Measurements from ENCODE around the gene GPRASP1.
"Not testable (repeated sequence)": the region's sequence is repeated elsewhere in the genome, so short reads cannot be mapped to it uniquely, and the experiment has no call there.

Gene GPRASP1, protein sequence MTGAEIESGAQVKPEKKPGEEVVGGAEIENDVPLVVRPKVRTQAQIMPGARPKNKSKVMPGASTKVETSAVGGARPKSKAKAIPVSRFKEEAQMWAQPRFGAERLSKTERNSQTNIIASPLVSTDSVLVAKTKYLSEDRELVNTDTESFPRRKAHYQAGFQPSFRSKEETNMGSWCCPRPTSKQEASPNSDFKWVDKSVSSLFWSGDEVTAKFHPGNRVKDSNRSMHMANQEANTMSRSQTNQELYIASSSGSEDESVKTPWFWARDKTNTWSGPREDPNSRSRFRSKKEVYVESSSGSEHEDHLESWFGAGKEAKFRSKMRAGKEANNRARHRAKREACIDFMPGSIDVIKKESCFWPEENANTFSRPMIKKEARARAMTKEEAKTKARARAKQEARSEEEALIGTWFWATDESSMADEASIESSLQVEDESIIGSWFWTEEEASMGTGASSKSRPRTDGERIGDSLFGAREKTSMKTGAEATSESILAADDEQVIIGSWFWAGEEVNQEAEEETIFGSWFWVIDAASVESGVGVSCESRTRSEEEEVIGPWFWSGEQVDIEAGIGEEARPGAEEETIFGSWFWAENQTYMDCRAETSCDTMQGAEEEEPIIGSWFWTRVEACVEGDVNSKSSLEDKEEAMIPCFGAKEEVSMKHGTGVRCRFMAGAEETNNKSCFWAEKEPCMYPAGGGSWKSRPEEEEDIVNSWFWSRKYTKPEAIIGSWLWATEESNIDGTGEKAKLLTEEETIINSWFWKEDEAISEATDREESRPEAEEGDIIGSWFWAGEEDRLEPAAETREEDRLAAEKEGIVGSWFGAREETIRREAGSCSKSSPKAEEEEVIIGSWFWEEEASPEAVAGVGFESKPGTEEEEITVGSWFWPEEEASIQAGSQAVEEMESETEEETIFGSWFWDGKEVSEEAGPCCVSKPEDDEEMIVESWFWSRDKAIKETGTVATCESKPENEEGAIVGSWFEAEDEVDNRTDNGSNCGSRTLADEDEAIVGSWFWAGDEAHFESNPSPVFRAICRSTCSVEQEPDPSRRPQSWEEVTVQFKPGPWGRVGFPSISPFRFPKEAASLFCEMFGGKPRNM (N-terminal part only)

DNA sequence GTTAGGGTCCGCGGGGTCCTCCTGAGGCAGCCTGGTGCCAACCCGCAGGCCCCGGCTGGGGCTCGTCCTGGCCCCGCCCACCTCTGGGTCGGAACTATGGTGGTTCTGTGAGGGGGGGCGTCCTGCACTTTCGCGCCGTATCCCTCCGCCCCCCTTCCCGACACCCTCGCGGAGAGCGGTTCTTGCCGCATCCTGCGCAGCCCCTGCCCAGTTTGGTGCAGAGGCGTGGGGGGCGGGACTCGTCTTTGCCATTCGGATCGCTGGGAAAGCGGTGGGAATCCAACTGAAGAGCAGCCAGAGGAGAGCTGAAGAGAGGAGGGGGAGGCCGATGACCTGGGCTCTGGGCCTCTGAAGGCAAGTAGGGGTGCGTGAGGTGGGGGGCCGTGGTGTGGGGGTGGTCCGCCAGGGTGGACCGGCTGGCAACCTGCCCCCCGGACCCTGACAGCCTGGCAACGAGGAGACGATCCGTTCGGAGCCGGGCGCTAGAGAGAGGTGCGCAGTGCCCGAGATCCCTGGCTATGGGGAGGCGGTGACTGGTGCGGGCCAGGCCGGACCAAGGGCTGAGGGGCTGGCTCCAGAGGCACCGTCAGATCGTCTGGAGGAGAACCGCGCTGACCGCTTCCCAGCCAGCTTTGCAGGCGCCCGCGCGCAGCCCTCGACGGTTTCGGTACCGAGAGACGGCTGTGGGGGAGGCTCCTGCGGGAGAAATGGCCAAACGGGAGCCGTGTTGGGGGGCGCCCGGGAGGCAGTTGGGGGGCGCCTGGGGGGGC is at the start of gene GPRASP1:
Gene GPRASP1, plus strand, starts transcription at position 242 of the 770 bp plus-strand sequence. CDS start 2,431 bp downstream, outside the sequence.
- peak; percentile 5 for DNase-seq

DNA sequence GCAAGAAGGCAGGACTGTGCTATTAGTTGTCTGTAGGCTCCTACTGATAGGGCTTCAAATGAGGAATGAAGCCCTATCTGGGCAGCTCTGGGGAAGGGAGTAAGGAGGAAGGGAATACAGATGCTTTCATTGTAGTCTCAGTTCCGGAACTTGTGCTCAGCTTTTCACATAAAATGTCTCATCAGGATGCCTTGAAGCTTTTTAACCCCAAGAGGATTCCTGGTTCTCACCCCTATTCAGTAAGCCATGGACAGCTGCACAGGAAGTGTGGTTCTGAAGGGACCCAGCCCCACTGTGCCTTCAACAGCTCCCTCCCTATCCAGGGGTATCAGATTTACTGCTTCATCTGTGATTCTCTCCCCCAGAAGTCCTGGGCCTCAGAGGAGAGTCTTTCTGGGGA is 47.0 kb upstream of the GPRASP1 start:
- DNase-seq, result no peak

DNA sequence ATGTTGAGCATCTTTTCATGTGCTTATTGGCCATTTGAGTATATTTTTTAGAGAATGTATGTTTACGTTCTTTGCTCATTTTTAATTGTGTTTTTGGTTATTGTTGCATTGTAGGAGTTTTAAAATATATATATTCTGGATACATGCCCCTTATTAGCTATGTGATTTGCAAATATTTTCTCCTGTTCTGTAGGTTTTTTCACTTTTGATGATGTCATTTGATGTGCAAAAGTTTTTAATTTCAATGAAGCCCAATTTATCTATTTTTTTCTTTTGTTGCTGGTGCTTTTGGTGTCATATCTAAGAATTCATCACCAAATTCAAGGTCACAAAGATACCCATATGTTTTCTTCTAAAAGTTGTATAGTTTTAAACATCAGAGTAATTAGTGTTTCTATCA is 45.2 kb upstream of the GPRASP1 start:
- no peak for DNase-seq

DNA sequence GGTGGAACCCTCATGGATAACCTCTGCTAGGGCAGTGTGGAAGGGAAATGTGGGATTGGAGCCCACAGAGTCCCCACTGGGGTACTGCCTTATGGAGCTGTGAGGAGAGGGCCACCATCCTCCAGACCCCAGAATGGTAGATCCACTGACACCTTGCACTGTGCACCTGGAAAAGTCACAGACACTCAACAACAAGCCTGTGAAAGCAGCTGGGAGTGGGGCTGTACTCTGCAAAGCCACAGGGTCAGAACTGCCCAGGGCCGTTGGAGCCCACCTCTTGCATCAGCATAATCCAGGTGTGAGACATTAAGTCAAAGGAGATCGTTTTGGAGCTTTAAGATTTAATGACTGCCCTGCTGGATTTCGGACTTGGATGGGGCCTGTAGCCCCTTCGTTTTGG is 40.4 kb upstream of the GPRASP1 start:
- no peak for DNase-seq

DNA sequence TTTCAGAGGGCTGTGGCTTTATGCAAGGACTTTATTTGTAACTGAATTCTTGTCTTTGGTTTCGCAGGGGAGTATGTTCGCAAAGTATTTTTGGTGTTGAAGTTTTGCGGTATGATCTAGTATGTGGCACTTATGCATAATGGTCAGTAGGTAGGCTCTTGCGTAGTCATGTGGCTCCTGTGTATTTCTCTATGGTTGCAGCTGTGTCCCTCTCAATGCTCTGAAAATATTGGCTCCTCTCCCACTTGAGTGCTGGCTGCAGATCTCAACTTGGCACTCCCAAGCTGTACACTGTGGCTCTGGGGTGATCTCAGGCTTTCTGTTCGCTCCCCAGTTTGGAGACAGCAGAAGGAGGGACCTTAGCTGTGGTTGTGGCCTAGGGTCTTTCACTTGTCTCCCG is 27.2 kb upstream of the GPRASP1 start:
- DNase-seq, result no peak

DNA sequence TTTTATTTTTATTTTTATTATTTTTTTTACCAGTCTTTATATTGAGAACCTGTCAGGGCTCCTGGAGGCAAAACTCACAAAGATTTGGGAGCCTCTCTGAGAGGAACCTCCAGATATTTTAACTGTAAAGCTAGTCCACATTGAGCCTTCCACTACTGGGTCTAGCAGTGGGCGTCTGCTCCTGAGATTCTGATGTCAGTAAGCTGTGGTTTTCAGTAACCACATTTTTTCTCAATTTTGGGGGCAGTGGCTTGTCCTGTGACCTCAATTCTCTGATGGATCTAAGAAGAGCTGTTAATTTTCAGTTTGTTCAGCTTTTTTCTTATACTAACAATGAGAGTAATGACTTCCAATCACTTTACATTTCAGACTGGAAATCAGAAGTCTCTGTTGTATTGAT is 23.6 kb upstream of the GPRASP1 start:
- DNase-seq, result peak; percentile 41

DNA sequence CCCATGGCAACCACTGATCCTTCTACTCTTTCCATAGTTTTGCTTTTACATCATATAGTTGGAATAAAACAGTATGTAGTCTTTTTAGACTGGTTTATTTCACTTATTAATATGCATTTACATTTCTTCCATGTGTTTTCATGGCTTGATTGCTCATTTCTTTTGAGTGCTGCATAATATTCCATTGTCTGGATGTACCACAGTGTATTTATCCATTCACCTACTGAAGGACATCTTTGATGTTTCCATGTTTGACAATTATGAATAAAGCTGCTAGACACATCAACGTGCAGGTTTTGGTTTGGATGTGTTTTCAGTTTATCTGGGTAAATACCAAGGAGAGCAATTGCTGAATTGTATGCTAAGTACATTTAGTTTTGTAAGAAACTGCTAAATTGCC is 13.7 kb upstream of the GPRASP1 start:
- no peak for DNase-seq

DNA sequence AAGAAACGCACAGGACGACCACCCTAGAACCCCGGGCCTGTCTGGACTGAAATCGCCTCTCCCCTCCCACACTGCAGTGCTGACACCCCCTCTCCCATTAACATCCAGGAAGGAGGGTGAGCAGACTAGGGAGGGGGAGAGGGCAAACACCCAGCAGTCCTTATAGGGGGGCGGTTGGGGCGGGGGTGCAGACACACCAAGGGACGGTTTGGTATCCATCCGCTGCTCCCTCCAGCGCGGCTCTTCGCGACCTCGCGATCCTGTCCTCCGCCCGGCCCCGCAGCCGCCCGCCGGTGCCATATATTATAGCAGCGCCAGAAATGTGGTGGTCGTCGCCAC is 411 bp upstream of the GPRASP1 start:
- no peak for DNase-seq

DNA sequence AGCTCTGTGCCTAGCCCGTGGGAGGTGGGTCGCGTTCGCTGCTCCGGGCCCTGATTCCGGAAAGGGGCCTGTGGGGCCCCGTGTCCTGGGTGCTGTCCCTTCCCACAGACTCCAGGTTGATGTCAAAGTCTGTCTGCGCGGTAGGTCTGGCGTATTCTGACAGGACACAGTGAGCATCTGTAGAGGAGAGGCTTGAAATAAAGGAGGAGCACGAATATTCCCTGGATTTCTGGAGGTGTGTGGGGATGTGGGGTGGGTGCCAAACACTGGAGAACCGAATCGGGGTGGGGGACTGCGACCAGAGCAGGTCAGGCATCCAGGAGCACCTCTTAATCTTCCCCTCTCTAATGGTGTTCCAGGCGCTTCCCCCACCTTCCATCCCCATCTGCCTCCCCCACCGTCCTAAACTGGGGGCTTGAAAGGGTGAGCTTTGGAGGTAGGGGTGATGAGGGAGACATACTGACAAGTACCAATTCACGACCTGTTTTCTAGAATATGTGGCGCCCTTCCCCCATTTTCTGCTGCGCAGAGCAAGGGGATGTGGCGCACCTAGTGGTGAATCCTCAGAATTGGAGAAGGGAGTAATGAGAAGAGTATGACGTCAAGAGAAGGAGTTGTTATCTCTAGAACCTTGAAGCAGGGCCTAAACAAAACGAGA is 877 bp downstream of the GPRASP1 start:
- DNase-seq, result peak; percentile 15

DNA sequence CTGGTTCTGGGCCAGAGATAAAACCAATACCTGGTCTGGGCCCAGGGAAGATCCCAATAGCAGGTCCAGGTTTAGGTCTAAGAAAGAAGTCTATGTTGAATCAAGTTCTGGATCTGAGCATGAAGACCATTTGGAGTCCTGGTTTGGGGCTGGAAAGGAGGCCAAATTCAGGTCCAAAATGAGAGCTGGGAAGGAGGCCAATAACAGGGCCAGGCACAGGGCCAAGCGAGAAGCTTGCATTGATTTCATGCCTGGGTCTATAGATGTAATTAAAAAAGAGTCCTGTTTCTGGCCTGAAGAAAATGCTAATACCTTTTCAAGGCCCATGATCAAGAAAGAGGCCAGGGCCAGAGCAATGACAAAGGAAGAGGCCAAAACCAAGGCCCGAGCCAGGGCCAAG is 3.4 kb downstream of the GPRASP1 start:
- DNase-seq, result no peak

DNA sequence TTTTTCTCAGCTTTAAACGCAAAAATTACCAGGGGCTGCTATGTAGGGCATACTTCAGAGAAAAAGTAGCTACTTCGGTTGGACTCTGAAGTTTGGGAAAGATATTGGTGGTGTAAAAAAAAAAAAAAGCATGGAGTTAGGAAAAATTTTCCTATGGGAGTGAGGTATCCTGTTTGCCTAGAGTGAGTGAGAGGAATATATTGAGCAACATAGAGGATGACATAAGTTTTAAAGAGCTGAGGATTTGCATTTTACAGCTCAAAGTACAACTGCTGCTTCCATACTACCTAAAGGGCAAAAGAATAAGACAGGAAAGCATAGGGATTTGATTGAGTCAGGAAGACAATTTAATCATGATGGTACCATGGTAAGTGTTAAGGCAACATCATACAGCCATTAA is 7.3 kb downstream of the GPRASP1 start:
- no peak for DNase-seq

DNA sequence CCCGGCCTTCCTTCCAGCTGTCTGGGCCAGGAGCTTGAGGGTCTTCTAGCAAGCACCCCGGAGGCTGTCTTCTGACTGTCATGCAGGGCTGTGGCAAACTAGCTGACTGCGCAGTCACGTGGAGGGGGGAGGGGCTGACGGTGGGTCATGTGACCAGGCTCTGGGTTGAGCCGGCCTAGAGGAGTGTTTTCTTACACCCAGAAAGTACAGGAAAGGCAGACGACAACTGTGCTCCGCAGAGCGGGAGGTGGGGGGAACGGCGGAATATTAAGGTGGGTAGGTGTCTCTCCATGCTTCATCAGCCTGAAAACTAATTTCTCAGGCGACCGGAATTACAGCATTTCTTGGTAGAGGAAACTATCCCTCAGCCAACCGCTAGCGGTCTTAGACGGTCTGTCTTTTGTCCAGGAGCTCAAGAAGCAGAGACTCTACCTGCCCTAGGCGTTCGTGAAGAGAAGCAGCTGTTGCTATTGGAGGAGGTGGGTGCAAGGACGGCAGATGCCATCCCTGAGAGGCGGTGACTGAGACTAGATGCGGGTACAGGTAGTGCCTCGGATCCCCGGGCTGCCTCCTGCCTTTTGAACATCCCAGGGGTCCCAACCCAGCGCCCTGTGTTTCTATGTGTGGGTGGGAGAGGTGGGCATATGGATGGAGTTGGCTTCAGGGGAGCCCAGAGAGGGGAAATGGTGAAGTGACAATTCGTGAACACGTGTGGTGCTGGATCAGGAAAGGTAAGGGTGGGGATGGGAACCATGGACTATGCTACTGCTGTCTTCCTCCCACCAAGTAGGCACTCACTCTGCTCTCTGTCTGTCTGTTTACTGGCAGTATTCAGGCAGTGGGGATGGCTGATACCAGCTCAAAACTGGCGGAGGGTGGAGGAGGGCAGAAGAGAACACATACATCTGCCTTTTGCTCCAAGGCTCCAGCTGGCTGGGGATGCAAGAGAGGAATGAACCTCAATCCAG is 8.8 kb downstream of the GPRASP1 start:
- DNase-seq, result peak; percentile 63

DNA sequence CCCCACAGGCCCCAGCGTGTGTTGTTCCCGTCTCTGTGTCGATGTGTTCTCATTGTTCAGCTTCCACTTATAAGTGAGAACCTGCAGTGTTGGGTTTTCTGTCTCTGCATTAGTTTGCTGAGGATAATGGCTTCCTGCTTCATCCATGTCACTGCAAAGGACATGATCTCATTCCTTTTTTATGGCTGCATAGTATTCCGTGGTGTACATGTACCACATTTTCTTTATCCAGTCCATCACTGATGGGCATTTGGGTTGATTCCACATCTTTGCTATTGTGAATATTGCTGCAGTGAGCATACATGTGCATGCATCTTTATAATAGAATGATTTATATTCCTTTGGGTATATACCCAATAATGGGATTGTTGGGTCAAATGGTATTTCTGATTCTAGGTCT is 12.5 kb downstream of the GPRASP1 start:
- DNase-seq, result not testable (repeated sequence)

DNA sequence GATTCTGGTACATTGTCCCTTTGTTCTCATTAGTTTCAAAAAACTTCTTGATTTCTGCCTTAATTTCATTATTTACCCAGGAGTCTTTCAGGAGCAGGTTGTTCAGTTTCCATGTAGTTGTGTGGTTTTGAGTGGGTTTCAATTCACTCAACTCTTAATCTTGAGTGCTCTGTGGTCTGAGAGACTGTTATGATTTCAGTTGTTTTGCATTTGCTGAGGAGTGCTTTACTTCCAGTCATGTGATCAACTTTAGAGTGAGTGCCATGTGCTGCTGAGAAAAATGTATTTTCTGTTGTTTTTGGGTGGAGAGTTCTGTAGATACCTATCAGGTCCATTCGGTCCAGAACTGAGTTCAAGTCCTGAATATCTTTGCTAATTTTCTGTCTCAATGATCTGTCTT is 15.8 kb downstream of the GPRASP1 start:
- DNase-seq, result not testable (repeated sequence)

DNA sequence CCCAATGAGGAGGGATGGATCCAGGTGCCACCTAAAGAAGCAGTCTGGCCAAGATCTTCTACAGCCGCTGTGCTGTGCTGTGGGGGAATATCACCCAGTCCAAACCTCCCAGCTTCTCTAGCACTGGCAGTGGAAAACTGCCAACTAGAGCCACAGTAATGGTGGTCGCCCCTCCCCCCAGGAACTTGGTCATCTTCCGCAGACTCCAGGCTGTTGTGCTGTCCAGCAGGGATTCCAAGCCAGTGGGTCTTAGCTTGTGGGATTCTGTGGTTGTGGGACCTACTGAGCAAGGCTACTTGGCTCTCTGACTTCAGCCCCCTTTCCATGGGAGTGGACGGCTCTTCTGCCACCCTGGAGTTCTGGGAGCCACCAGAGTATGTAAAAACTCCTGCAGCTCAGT is 18.2 kb downstream of the GPRASP1 start:
- DNase-seq, result no peak

DNA sequence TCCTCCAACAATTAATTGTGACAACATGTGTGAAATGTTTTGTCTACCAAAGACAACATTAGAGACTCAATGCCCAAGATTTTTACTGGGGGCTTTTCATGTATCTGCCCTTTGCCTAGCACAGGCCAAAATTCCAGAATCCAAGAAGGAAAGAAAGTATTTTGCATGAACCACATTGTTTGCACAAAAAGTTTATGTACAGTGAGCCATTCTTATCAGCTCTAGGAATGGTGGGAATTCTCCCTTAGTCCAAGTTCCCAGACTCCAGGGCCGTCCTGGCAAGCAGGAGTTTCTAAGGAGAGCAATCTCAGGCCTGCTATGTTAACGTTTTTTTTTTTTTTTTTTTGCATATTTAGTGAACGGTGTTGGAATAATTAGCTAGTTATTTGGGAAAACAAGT is 21.6 kb downstream of the GPRASP1 start:
- no peak for DNase-seq

DNA sequence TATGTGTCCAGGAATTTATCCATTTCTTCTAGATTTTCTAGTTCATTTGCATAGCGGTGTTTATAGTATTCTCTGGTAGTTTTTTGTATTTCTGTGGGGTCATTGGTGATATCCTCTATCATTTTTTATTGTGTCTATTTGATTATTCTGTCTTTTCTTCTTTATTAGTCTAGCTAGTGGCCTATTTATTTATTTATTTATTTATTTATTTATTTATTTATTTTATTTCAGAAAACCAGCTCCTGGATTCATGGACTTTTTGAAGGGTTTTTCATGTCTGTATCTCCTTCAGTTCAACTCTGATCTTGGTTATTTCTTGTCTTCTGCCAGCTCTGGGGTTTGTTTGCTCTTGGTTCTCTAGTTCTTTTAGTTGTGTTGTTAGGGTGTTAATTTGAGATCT is 26.2 kb downstream of the GPRASP1 start:
- DNase-seq, result not testable (repeated sequence)

DNA sequence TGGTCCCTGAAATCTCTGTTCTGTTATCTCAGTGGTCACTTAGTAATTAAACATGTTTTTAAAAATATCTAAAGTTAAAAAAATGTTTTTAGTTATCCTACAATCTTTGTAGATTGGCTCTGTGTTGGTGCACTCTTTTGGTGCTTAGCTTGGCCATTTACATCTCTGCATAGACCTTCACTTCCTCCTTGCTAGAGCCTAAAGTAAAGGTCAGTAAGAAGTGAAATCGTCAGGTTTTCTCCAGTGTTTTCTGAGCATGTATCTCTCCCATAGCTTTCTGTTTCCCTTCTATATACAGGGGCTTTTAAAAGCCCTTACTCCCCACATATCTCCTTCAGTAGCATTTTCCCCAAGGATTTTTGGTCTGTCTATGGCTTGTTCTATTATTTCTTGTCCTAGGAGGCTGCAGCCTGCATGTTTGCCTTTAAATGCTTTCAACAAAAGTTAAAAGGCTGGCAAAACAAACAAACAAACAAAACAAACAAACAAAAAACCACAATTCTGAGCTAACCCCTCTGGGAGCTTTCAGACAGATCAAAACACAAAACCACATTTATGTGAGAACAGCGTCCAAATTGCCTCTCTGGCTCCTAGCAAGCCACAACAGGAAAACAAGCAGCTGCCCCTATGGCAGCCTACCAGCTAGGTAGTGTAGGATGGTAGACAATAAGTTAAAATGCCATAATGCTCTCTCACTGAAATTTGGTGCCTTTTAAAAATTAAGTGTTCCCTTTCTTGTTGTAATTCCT is 33.7 kb downstream of the GPRASP1 start:
- no peak for DNase-seq

DNA sequence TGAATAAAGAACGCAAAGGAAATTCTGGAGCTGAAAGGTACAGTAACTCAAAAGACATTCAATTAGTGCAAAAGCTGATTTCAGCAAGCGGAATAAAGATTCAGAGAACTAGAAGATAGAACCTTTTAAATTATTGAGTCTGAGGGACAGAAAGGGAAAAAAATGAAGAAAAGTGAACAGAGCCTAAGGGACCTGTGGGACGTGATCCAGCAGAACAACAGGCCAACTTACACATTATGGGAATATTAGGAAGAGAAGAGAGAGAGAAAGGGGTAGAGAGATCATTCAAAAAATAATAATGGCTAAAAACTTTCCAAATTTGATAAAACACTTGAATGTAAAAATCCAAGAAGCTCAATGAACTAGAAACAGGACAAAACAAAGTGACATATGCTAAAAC is 43.5 kb downstream of the GPRASP1 start:
- no peak for DNase-seq

DNA sequence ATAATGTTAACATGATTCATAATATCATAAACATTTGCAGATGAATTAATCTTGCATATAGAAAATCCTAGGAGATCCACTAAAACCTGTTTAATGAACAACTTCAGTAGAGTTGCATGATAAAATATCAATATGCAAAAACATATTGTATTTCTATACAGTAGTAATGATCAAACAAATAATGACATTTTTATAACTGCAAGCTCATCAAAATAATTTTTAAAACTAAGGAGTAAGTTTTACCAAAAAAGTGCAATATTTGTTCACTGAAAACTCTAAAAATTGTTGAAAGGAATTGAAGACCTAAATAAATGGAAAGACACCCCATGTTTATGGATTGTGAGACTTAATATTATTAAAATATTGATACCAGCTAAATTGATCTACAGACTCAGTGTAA is 45.0 kb downstream of the GPRASP1 start:
- no peak for DNase-seq

Data from inflammatory macrophage treated with lipopolysaccharide for 4 hours (primary cell).